Common myeloid progenitor, CD34-positive (primary cell): ENCODE measurements around the gene SH3PXD2B.
"Not testable (repeated sequence)": the region's sequence is repeated elsewhere in the genome, so short reads cannot be mapped to it uniquely, and the experiment has no call there.

Experiments used
- CTCF ChIA-PET: fragments of 350-600 bp; sonication (Branson Sonifier 250); formaldehyde crosslinking; loops from one replicate; lab custom pipeline; 2021; ENCODE audit warnings: antibody characterized with exemption; lab: Charles Lee
- POLR2A ChIA-PET: fragments of 350-600 bp; sonication (Branson Sonifier 250); formaldehyde crosslinking; loops from one replicate; lab custom pipeline; 2021; ENCODE audit warnings: antibody characterized with exemption; lab: Charles Lee
- DNase-seq, 3 donors: peaks; one replicate each; pipeline versions ENCODE4 v3.0.0 to v3.0.0-alpha.2; 2013
- H3K27ac ChIP-seq, 2 experiments: 1 replicate in 1 of 2; 2 replicates in 1 of 2; pipeline ENCODE4 v1.7.0; 2013; ENCODE audit warnings: inconsistent platforms in 2 of 2, low read length in 2 of 2, mild to moderate bottlenecking in 2 of 2, low read depth in 1 of 2, moderate library complexity in 1 of 2; ENCODE audit not compliant: severe bottlenecking in 2 of 2, insufficient read depth in 1 of 2, poor library complexity in 1 of 2
- H3K27me3 ChIP-seq, 5 experiments: replicated peaks in 2 of 5; 1 replicate in 3 of 5; 2 replicates in 2 of 5; pipeline versions ENCODE4 v1.6.1 to v1.7.0; 2013; ENCODE audit warnings: low read length in 4 of 5, mild to moderate bottlenecking in 2 of 5, moderate library complexity in 2 of 5, inconsistent platforms in 1 of 5; ENCODE audit not compliant: insufficient read depth in 5 of 5, control insufficient read depth in 4 of 5
- H3K36me3 ChIP-seq, 4 experiments: 1 replicate in 2 of 4; 2 replicates in 2 of 4; pipeline versions ENCODE4 v1.6.1 to v1.7.0; 2013; ENCODE audit warnings: low read length in 3 of 4, control low read depth in 1 of 4, mild to moderate bottlenecking in 1 of 4; ENCODE audit not compliant: control insufficient read depth in 4 of 4, insufficient read depth in 4 of 4
- H3K4me1 ChIP-seq, 4 experiments: 1 replicate in 3 of 4; 2 replicates in 1 of 4; pipeline versions ENCODE4 v1.6.1 to v1.7.1; 2013; ENCODE audit warnings: low read length in 3 of 4, mild to moderate bottlenecking in 3 of 4, control low read depth in 1 of 4, inconsistent platforms in 1 of 4, moderate library complexity in 1 of 4; ENCODE audit not compliant: control insufficient read depth in 4 of 4, insufficient read depth in 4 of 4; ENCODE audit errors: control extremely low read depth in 1 of 4
- H3K4me3 ChIP-seq, 7 experiments: 1 replicate in 4 of 7; 2 replicates in 3 of 7; pipeline versions ENCODE4 v1.5.1 to v1.7.0; 2013; ENCODE audit warnings: mild to moderate bottlenecking in 7 of 7, low read length in 6 of 7, moderate library complexity in 6 of 7, inconsistent platforms in 2 of 7, low read depth in 2 of 7, control low read depth in 1 of 7; ENCODE audit not compliant: insufficient read depth in 4 of 7, control insufficient read depth in 1 of 7; ENCODE audit errors: extremely low read depth in 1 of 7
- H3K9me3 ChIP-seq, 5 experiments: 1 replicate in 4 of 5; 2 replicates in 1 of 5; pipeline versions ENCODE4 v1.6.1 to v1.7.1; 2013; ENCODE audit warnings: low read length in 4 of 5, mild to moderate bottlenecking in 2 of 5, inconsistent platforms in 1 of 5, low read depth in 1 of 5, moderate library complexity in 1 of 5; ENCODE audit not compliant: control insufficient read depth in 4 of 5, insufficient read depth in 2 of 5; ENCODE audit errors: control extremely low read depth in 1 of 5
- WGBS: methylation state at CpG from one replicate; pipeline ENCODE4 v1.1.5; 2013; ENCODE audit not compliant: insufficient coverage; 5-methylcytosine and 5-hydroxymethylcytosine counted together

The SH3PXD2B gene

GRCh38 chr5:172293054-172293744 lies 161.1 kb downstream of the SH3PXD2B start:
- no peaks in the 10 kb centered on the region for H3K9me3 ChIP-seq
- no peaks in the 10 kb centered on the region for H3K36me3 ChIP-seq
- peak overlapping the region in 1 of 7 experiments; percentile 48 for H3K4me3 ChIP-seq
- no peak overlapping the region for H3K27ac ChIP-seq
- CTCF ChIA-PET = interaction anchor here (0.7 to 2.0 kb wide), 19 partner anchors 8 to 375 kb away, joined by 3 to 10 read pairs (median 5); partner anchors contain the start of genes STK10 and UBTD2
- H3K4me1 ChIP-seq = peaks cover 0 to 7% (median 5%) of the 10 kb centered on the region in 4 experiments
- H3K27me3 ChIP-seq = no peaks in the 10 kb centered on the region
- POLR2A ChIA-PET = no interaction called here
- DNase-seq = peak; percentile 67 to 86 (median 84)
- 12% methylated on average over 5 of the region's 5 CpGs for WGBS

GRCh38 chr5:172291837-172292236 lies 162.5 kb downstream of the SH3PXD2B start:
- POLR2A ChIA-PET, H3K36me3 ChIP-seq, H3K4me3 ChIP-seq, H3K4me1 ChIP-seq, DNase-seq, H3K27me3 ChIP-seq, H3K9me3 ChIP-seq, H3K27ac ChIP-seq: not testable (repeated sequence)
- WGBS = 55% methylated on average over 2 of the region's 5 CpGs
- CTCF ChIA-PET = interaction anchor here (0.7 to 1.7 kb wide), 5 partner anchors 9 to 380 kb away, joined by 3 to 5 read pairs (median 5); partner anchors contain the start of gene UBTD2

- H3K9me3 ChIP-seq = no peaks in the 10 kb centered on the region
- no peaks in the 10 kb centered on the region for H3K36me3 ChIP-seq
- H3K27ac ChIP-seq = no peak overlapping the region
- H3K27me3 ChIP-seq = peaks cover 0 to 4% (median 0%) of the 10 kb centered on the region in 5 experiments
- no CpG with 5 or more reads among the region's 4 CpGs for WGBS
- no peak for DNase-seq
- CTCF ChIA-PET = no interaction called here
- H3K4me3 ChIP-seq = no peak overlapping the region
- POLR2A ChIA-PET = no interaction called here
- H3K4me1 ChIP-seq = peaks cover 3 to 15% (median 8%) of the 10 kb centered on the region in 4 experiments
These were observed 165.9 kb downstream of the SH3PXD2B start for GRCh38 chr5:172288465-172288864.

GRCh38 chr5:172287140-172287539 lies 167.2 kb downstream of the SH3PXD2B start:
- H3K27ac ChIP-seq, H3K36me3 ChIP-seq, H3K27me3 ChIP-seq, DNase-seq, H3K4me3 ChIP-seq, POLR2A ChIA-PET, H3K9me3 ChIP-seq: not testable (repeated sequence)
- peaks cover 7 to 17% (median 12%) of the 10 kb centered on the region in 4 experiments for H3K4me1 ChIP-seq
- 95% methylated on average over 2 of the region's 3 CpGs for WGBS
- CTCF ChIA-PET = interaction anchor here (0.6 kb wide), 1 partner anchor 284 kb away, joined by 3 read pairs; no protein-coding TSS in a partner anchor

GRCh38 chr5:172285226-172286143 lies 168.8 kb downstream of the SH3PXD2B start:
- no peaks in the 10 kb centered on the region for H3K36me3 ChIP-seq
- ChIA-PET CTCF (interaction anchor here (0.8 to 1.3 kb wide), 3 partner anchors 8 to 179 kb away, joined by 3 to 6 read pairs (median 3); no protein-coding TSS in a partner anchor), POLR2A (no interaction called here)
- H3K4me3 ChIP-seq = no peak overlapping the region
- no peak for DNase-seq
- no peaks in the 10 kb centered on the region for H3K9me3 ChIP-seq
- H3K4me1 ChIP-seq = peaks cover 10 to 27% (median 19%) of the 10 kb centered on the region in 4 experiments
- WGBS = 92% methylated on average over 10 of the region's 15 CpGs
- peaks cover 0 to 4% (median 0%) of the 10 kb centered on the region in 5 experiments for H3K27me3 ChIP-seq
- H3K27ac ChIP-seq = no peak overlapping the region

- 5% methylated on average over 8 of the region's 11 CpGs for WGBS
- no peak overlapping the region for H3K27ac ChIP-seq
These were observed 169.7 kb downstream of the SH3PXD2B start for GRCh38 chr5:172284611-172284980.

More at GRCh38 chr5:172284611-172284980, 169.7 kb downstream of the SH3PXD2B start:
- no peaks in the 10 kb centered on the region for H3K36me3 ChIP-seq
- H3K27me3 ChIP-seq = peaks cover 0 to 4% (median 0%) of the 10 kb centered on the region in 5 experiments
- peaks cover 10 to 27% (median 19%) of the 10 kb centered on the region in 4 experiments for H3K4me1 ChIP-seq
- H3K4me3 ChIP-seq = peak overlapping the region; percentile 64 to 95 (median 77)
- no peaks in the 10 kb centered on the region for H3K9me3 ChIP-seq
- CTCF ChIA-PET = interaction anchor here (1.3 kb wide), 1 partner anchor 9 kb away, joined by 6 read pairs; no protein-coding TSS in a partner anchor
- POLR2A ChIA-PET = no interaction called here
- peak; percentile 48 to 78 (median 65) for DNase-seq
